Esophagus (tissue), 2 donors: ENCODE results near the gene DCC. TPM values are rescaled to one million over a fixed set of nuclear protein-coding genes. Genes with fewer than 3 reads are reported as not detected.

ENCODE experiments used
- H3K27ac ChIP-seq, 2 donors: one replicate each; pipeline ENCODE4 v1.5.1; 2013; ENCODE audit warnings: low read depth in 2 of 2, mild to moderate bottlenecking in 2 of 2, inconsistent platforms in 1 of 2, low read length in 1 of 2, moderate library complexity in 1 of 2
- H3K27me3 ChIP-seq, 2 donors: one replicate each; pipeline ENCODE4 v1.6.1; 2013; ENCODE audit warnings: low read length in 2 of 2, control low read depth in 1 of 2, mild to moderate bottlenecking in 1 of 2; ENCODE audit not compliant: insufficient read depth in 2 of 2, control insufficient read depth in 1 of 2
- H3K36me3 ChIP-seq, 2 donors: one replicate each; pipeline ENCODE4 v1.6.1; 2013; ENCODE audit warnings: low read length in 1 of 2; ENCODE audit not compliant: control insufficient read depth in 2 of 2, insufficient read depth in 2 of 2
- H3K4me1 ChIP-seq, 2 donors: one replicate each; pipeline ENCODE4 v1.6.1; 2013; ENCODE audit warnings: low read length in 1 of 2; ENCODE audit not compliant: control insufficient read depth in 2 of 2, insufficient read depth in 2 of 2
- H3K4me3 ChIP-seq, 2 donors: one replicate each; pipeline ENCODE4 v1.5.1; 2013; ENCODE audit warnings: low read length in 2 of 2, mild to moderate bottlenecking in 2 of 2, low read depth in 1 of 2, moderate library complexity in 1 of 2
- H3K9me3 ChIP-seq, 2 donors: one replicate each; pipeline ENCODE4 v1.6.1; 2013; ENCODE audit warnings: mild to moderate bottlenecking in 2 of 2, low read depth in 1 of 2, low read length in 1 of 2, moderate library complexity in 1 of 2; ENCODE audit not compliant: control insufficient read depth in 2 of 2, insufficient read depth in 1 of 2
- WGBS, 2 donors: extraction: QIAGEN DNeasy Blood & Tissue Kit; methylation state at CpG; one replicate each; pipeline ENCODE4 v1.1.7; 2013; 5-methylcytosine and 5-hydroxymethylcytosine counted together
- polyA plus RNA-seq, 2 donors: library from polyadenylated mRNA; stranded (reverse); fragments of 200-250 nt; gene quantifications; one replicate each; pipeline ENCODE4 v1.2.3, GENCODE V29; 2013
- donor health status: healthy with polysubstance abuse.
- donor health status: Bipolar disorder and iron deficiency.

Gene DCC
- polyA plus RNA-seq, 2 donors: not detected

DNA sequence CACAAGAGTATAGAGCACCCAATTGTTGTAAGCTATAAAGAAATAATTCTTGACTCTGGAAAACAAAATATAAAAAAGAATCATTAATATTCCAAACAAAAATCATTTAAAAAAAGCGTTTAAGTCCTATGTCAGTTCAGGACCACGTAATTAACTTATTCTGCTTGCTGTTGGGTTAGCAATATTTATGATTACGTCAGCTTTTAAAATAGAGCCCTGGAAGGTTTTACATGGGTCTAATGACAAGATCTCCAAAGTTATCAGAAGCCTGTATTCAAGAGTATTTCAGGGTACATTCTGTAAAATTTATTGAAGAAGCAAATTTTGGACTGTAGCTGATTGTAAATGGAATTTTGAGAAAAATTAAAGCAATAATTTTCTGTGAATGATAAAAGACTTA lies 521.6 kb downstream of the DCC start:
- 72 to 78% methylated on average over 3 of the region's 3 CpGs for WGBS, 2 donors
- H3K36me3 ChIP-seq: no peaks in the 10 kb centered on the region

DNA sequence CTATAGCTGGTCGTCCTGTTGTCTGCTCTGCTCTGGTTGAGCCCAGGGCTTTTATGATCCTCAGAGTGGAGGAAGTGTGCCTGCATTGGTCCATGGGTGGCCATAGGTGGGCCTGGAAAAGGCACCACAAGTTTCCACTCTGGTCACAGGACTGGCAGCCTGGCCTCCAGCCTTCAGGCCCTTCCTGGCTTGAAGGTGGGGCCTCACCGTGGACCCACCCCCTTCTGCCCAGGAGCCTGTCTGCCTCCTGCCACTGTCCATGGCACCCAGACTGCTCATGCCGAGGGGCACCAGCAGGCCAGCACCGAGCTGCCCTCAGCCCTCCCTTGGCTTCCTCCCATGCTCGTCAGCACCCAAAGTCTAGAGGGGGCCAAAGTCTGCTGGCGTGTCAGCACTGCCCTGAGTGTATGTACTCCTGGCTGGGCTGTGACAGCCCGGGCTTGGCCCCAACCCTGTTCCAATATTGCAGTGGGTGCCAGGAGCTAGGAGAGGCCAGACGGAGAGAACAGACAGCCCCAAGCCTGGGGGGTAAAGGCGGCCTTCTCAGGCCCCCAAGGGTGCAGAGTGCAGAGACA lies 529.4 kb downstream of the DCC start:
- Histone ChIP-seq H3K27me3 (no peaks in the 10 kb centered on the region), H3K27ac (no peak overlapping the region), H3K4me3 (no peak overlapping the region), H3K36me3 (no peaks in the 10 kb centered on the region), H3K4me1 (no peaks in the 10 kb centered on the region), H3K9me3 (peaks cover 7 to 14% of the 10 kb centered on the region in 2 donors)
- 89% methylated on average over 9 of the region's 9 CpGs for WGBS, 2 donors

More for the DNA sequence above, 521.6 kb downstream of the DCC start:
- H3K4me3 ChIP-seq: no peak overlapping the region
- H3K4me1 ChIP-seq: no peaks in the 10 kb centered on the region
- H3K9me3 ChIP-seq: no peaks in the 10 kb centered on the region
- H3K27ac ChIP-seq: no peak overlapping the region
- no peaks in the 10 kb centered on the region for H3K27me3 ChIP-seq

GRCh38 chr18:52869942-52870907 lies 530.2 kb downstream of the DCC start:
- Histone ChIP-seq H3K4me1 (no peaks in the 10 kb centered on the region), H3K27ac (no peak overlapping the region), H3K4me3 (no peak overlapping the region), H3K36me3 (no peaks in the 10 kb centered on the region), H3K9me3 (peaks cover 7 to 14% of the 10 kb centered on the region in 2 donors), H3K27me3 (no peaks in the 10 kb centered on the region)
- 84 to 85% methylated on average over 20 to 21 of the region's 21 CpGs for WGBS, 2 donors

GRCh38 chr18:52874774-52875173 lies 534.8 kb downstream of the DCC start:
- Histone ChIP-seq H3K9me3 (peaks cover 4 to 7% of the 10 kb centered on the region in 2 donors), H3K36me3 (no peaks in the 10 kb centered on the region), H3K27ac (no peak overlapping the region), H3K27me3 (no peaks in the 10 kb centered on the region), H3K4me3 (no peak overlapping the region), H3K4me1 (no peaks in the 10 kb centered on the region)
- 86 to 91% methylated on average over 3 of the region's 3 CpGs for WGBS, 2 donors

DNA sequence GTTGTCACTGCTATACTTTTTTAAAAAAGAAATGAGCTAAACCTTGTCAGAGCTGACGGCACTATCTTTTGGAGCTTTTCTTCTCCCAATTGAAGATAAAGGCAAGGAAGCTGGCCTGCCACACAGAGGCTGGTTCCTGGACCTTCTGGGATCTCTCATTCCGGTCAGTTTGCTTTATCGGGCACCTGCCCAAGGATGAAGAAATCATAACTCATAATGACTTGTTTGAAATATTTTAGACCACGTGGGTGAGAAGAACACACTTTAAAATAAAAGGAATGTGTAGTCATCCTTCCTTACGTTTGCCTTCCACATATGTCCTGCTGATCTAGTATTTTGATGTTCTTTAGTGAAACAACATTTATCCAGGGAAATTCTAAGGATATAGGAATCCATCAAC lies 535.7 kb downstream of the DCC start:
- Histone ChIP-seq H3K4me1 (no peaks in the 10 kb centered on the region), H3K4me3 (no peak overlapping the region), H3K27ac (no peak overlapping the region), H3K36me3 (no peaks in the 10 kb centered on the region), H3K27me3 (no peaks in the 10 kb centered on the region), H3K9me3 (peaks cover 0 to 2% of the 10 kb centered on the region in 2 donors)
- 35 to 41% methylated on average over 5 of the region's 5 CpGs for WGBS, 2 donors

GRCh38 chr18:52888014-52888413 lies 548.0 kb downstream of the DCC start:
- Histone ChIP-seq H3K27ac (no peak overlapping the region), H3K27me3 (no peaks in the 10 kb centered on the region), H3K4me3 (no peak overlapping the region), H3K36me3 (no peaks in the 10 kb centered on the region), H3K4me1 (no peaks in the 10 kb centered on the region), H3K9me3 (peaks cover 0 to 2% of the 10 kb centered on the region in 2 donors)

- no peaks in the 10 kb centered on the region for H3K9me3 ChIP-seq
- no peak overlapping the region for H3K4me3 ChIP-seq
- H3K4me1 ChIP-seq: no peaks in the 10 kb centered on the region
- H3K36me3 ChIP-seq: no peaks in the 10 kb centered on the region
- WGBS, 2 donors: 71 to 79% methylated on average over 3 of the region's 3 CpGs
- H3K27me3 ChIP-seq: no peaks in the 10 kb centered on the region
- H3K27ac ChIP-seq: no peak overlapping the region
These were observed 554.8 kb downstream of the DCC start for GRCh38 chr18:52894801-52895200.

GRCh38 chr18:52897611-52898484 lies 557.9 kb downstream of the DCC start:
- 45 to 65% methylated on average over 5 of the region's 5 CpGs for WGBS, 2 donors
- no peak overlapping the region for H3K27ac ChIP-seq

DNA sequence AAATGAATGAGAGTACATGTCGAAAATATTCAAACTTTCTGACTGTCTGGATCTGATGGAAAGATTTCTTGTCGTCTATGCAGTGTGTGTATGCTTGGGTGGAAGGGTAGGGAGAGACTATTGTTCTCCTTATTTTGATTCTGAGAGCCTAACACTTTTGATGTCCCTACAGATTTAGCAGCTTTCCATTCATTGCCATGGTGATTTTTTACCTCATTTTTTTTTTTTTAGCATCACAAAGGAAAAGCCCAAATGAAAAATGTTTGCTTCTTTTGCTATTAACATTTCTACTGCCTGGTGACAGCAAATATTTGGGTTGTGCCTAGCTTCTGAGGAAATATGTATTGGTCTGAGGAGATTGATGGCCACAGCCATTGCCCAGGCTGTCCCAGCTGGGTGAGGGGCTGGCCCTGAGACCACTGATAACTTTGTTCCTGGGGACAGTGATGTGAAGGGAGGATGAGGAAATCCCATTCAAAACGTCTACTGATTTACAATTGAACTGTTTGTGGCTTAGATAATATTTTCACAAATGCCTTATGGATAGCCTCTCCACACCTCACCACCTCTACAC lies 558.6 kb downstream of the DCC start:
- Histone ChIP-seq H3K4me1 (no peaks in the 10 kb centered on the region), H3K36me3 (no peaks in the 10 kb centered on the region), H3K4me3 (no peak overlapping the region), H3K9me3 (no peaks in the 10 kb centered on the region), H3K27me3 (no peaks in the 10 kb centered on the region), H3K27ac (no peak overlapping the region)
- 25 to 35% methylated on average over 3 of the region's 3 CpGs for WGBS, 2 donors

More at GRCh38 chr18:52897611-52898484, 557.9 kb downstream of the DCC start:
- Histone ChIP-seq H3K4me3 (no peak overlapping the region), H3K27me3 (no peaks in the 10 kb centered on the region), H3K4me1 (no peaks in the 10 kb centered on the region), H3K9me3 (no peaks in the 10 kb centered on the region), H3K36me3 (no peaks in the 10 kb centered on the region)
